Esophagus squamous epithelium (tissue), 4 donors: ENCODE results near the gene DCP2.

Experiments
- CTCF ChIP-seq, 6 experiments: fragments of 450-650 bp in 4 of 6; fragments of 200-600 bp in 2 of 6; sonication (generic) in 2 of 6; IDR thresholded peaks; one replicate each; pipeline ENCODE4 v1.5.1; 2016 to 2019; ENCODE audit warnings: antibody characterized with exemption in 6 of 6, mild to moderate bottlenecking in 4 of 6, moderate library complexity in 4 of 6
- POLR2A ChIP-seq, 4 donors: fragments of 450-650 bp; IDR thresholded peaks; one replicate each; pipeline ENCODE4 v1.6.1; 2017; ENCODE audit warnings: antibody characterized with exemption in 4 of 4, mild to moderate bottlenecking in 4 of 4, moderate library complexity in 3 of 4

DNA sequence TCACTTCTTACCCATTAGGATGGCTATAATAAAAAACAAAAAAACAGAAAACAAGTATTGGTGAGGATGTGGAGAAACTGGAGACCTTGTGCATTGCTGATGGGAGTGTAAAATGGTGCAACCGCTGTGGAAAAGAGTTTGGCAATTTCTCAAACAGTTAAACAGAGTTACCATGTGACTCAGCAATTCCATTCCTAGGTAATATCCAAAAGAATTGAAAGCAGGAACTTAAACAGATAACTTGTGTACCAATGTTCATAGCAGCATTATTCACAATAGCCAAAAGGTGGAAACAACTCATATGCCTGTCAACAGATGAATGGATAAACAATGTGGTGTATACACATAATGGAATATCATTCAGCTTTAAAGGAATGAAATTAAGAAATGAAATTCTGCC is 28.9 kb downstream of the DCP2 start:
- no peak for TF ChIP-seq CTCF (IDR thresholded peaks at IDR 0.05)
- TF ChIP-seq POLR2A (IDR thresholded peaks at IDR 0.05) = no peak
